ENCODE results near the gene KRTAP5-8. TPM values are rescaled to one million over a fixed set of nuclear protein-coding genes. Genes with fewer than 3 reads are reported as not detected.
A peak's percentile ranks its signal among the peaks of the same experiment; 100 is the strongest.

The KRTAP5-8 gene
- total RNA-seq, 1 donor = 0.36 TPM

GRCh38 chr11:71562120-71562519 is 24.3 kb downstream of the KRTAP5-8 start:
- Histone ChIP-seq H3K4me1 (ENCODE audit: insufficient read depth, low read length) (no peaks in the 10 kb centered on the region), H3K27me3 (ENCODE audit: insufficient read depth, low read length) (peaks cover 20% of the 10 kb centered on the region), H3K4me3 (ENCODE audit: insufficient read depth, low read length) (no peak overlapping the region), H3K27ac (ENCODE audit: low read depth, low read length) (no peak overlapping the region), H3K4me2 (ENCODE audit: insufficient read depth, low read length) (no peak overlapping the region), H2AFZ (ENCODE audit: low read length) (no peak overlapping the region), H3K36me3 (ENCODE audit: insufficient read depth, low read length) (no peaks in the 10 kb centered on the region), H3K79me2 (ENCODE audit: insufficient read depth, low read length) (no peaks in the 10 kb centered on the region), H4K20me1 (ENCODE audit: insufficient read depth, low read length) (no peaks in the 10 kb centered on the region), H3K9me3 (ENCODE audit: low read depth, low read length) (no peaks in the 10 kb centered on the region)
- DNase-seq (ENCODE audit: insufficient read length, low spot score, missing footprints) = peak; percentile 46
- TF ChIP-seq, protein P1, sequence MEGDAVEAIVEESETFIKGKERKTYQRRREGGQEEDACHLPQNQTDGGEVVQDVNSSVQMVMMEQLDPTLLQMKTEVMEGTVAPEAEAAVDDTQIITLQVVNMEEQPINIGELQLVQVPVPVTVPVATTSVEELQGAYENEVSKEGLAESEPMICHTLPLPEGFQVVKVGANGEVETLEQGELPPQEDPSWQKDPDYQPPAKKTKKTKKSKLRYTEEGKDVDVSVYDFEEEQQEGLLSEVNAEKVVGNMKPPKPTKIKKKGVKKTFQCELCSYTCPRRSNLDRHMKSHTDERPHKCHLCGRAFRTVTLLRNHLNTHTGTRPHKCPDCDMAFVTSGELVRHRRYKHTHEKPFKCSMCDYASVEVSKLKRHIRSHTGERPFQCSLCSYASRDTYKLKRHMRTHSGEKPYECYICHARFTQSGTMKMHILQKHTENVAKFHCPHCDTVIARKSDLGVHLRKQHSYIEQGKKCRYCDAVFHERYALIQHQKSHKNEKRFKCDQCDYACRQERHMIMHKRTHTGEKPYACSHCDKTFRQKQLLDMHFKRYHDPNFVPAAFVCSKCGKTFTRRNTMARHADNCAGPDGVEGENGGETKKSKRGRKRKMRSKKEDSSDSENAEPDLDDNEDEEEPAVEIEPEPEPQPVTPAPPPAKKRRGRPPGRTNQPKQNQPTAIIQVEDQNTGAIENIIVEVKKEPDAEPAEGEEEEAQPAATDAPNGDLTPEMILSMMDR (IDR thresholded peaks at IDR 0.05; ENCODE audit: extremely low read depth, low read depth, low read length) = no peak

GRCh38 chr11:71563406-71563805 is 25.6 kb downstream of the KRTAP5-8 start:
- TF ChIP-seq, protein P1 (IDR thresholded peaks at IDR 0.05; ENCODE audit: extremely low read depth, low read depth, low read length) = peak; percentile 62
- DNase-seq (ENCODE audit: insufficient read length, low spot score, missing footprints) = peak; percentile 93
- Histone ChIP-seq H3K4me1 (ENCODE audit: insufficient read depth, low read length) (no peaks in the 10 kb centered on the region), H3K79me2 (ENCODE audit: insufficient read depth, low read length) (no peaks in the 10 kb centered on the region), H4K20me1 (ENCODE audit: insufficient read depth, low read length) (no peaks in the 10 kb centered on the region), H3K27me3 (ENCODE audit: insufficient read depth, low read length) (peaks cover 24% of the 10 kb centered on the region), H3K36me3 (ENCODE audit: insufficient read depth, low read length) (no peaks in the 10 kb centered on the region), H2AFZ (ENCODE audit: low read length) (no peak overlapping the region), H3K27ac (ENCODE audit: low read depth, low read length) (no peak overlapping the region), H3K4me3 (ENCODE audit: insufficient read depth, low read length) (no peak overlapping the region), H3K4me2 (ENCODE audit: insufficient read depth, low read length) (no peak overlapping the region), H3K9me3 (ENCODE audit: low read depth, low read length) (no peaks in the 10 kb centered on the region)

GRCh38 chr11:71564430-71564829 is 26.6 kb downstream of the KRTAP5-8 start:
- no peak overlapping the region for H3K27ac ChIP-seq (ENCODE audit: low read depth, low read length)
- peaks cover 22% of the 10 kb centered on the region for H3K27me3 ChIP-seq (ENCODE audit: insufficient read depth, low read length)
- no peak overlapping the region for H3K4me3 ChIP-seq (ENCODE audit: insufficient read depth, low read length)
- no peaks in the 10 kb centered on the region for H3K9me3 ChIP-seq (ENCODE audit: low read depth, low read length)
- H3K79me2 ChIP-seq (ENCODE audit: insufficient read depth, low read length) = no peaks in the 10 kb centered on the region
- H3K4me1 ChIP-seq (ENCODE audit: insufficient read depth, low read length) = no peaks in the 10 kb centered on the region
- H3K36me3 ChIP-seq (ENCODE audit: insufficient read depth, low read length) = no peaks in the 10 kb centered on the region
- no peaks in the 10 kb centered on the region for H4K20me1 ChIP-seq (ENCODE audit: insufficient read depth, low read length)
- no peak overlapping the region for H2AFZ ChIP-seq (ENCODE audit: low read length)
- H3K4me2 ChIP-seq (ENCODE audit: insufficient read depth, low read length) = no peak overlapping the region
- DNase-seq (ENCODE audit: insufficient read length, low spot score, missing footprints) = no peak
- TF ChIP-seq, protein P1 (IDR thresholded peaks at IDR 0.05; ENCODE audit: extremely low read depth, low read depth, low read length) = no peak

GRCh38 chr11:71565263-71565662 is 27.4 kb downstream of the KRTAP5-8 start, which contains the start of gene KRTAP5-10:
TSS of gene KRTAP5-10 (plus strand) at chr11:71565563. CDS start at chr11:71565588, 25 bp downstream.
- Histone ChIP-seq H3K27me3 (ENCODE audit: insufficient read depth, low read length) (peaks cover 22% of the 10 kb centered on the region), H3K36me3 (ENCODE audit: insufficient read depth, low read length) (no peaks in the 10 kb centered on the region), H4K20me1 (ENCODE audit: insufficient read depth, low read length) (no peaks in the 10 kb centered on the region), H3K4me3 (ENCODE audit: insufficient read depth, low read length) (no peak within 1 kb of the TSS), H2AFZ (ENCODE audit: low read length) (no peak within 1 kb of the TSS), H3K27ac (ENCODE audit: low read depth, low read length) (no peak within 1 kb of the TSS), H3K79me2 (ENCODE audit: insufficient read depth, low read length) (no peaks in the 10 kb centered on the region), H3K4me2 (ENCODE audit: insufficient read depth, low read length) (no peak within 1 kb of the TSS), H3K9me3 (ENCODE audit: low read depth, low read length) (no peaks in the 10 kb centered on the region), H3K4me1 (ENCODE audit: insufficient read depth, low read length) (no peaks in the 10 kb centered on the region)
- no peak for DNase-seq (ENCODE audit: insufficient read length, low spot score, missing footprints)
- TF ChIP-seq, protein P1 (IDR thresholded peaks at IDR 0.05; ENCODE audit: extremely low read depth, low read depth, low read length) = no peak

Data from osteoblast (primary cell).